Measurements from ENCODE around the gene PHF21A.
A peak's percentile ranks its signal among the peaks of the same experiment; 100 is the strongest.

Gene PHF21A

DNA sequence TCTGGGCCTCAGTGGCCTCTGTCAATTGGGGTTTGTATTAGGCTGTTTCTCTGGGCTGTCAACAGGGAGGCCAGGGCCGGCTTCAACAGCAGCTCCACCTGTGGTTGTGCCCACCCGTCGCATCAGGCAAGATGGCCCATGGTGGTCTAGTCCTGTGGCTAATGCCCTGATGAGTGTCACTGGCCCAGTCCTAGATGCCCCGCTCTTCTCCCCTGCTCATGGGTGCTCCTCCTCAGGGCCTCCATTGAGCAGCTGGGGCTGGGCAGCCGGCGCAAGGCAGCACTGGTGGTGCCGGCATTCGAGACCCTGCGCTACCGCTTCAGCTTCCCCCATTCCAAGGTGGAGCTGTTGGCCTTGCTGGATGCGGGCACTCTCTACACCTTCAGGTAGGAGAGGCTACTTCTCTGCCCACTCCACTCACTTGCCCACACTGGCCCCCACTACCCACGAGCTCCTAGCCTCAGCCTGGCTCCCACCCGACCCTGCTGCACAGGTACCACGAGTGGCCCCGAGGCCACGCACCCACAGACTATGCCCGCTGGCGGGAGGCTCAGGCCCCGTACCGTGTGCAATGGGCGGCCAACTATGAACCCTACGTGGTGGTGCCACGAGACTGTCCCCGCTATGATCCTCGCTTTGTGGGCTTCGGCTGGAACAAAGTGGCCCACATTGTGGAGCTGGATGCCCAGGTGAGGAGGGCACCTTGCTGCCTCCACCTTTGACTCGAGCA is 193.4 kb downstream of the PHF21A start:
- Mint-ChIP-seq H3K36me3 (ENCODE audit: low read depth) (peaks cover 10% of the 10 kb centered on the region), H3K4me1 (ENCODE audit: low read depth) (peaks cover 24% of the 10 kb centered on the region), H3K27me3 (peaks cover 8% of the 10 kb centered on the region), H3K9me3 (no peaks in the 10 kb centered on the region), H3K4me3 (no peak overlapping the region), H3K27ac (no peak overlapping the region)

GRCh38 chr11:45927332-45927683 is 193.9 kb downstream of the PHF21A start:
- H3K27ac Mint-ChIP-seq, result no peak overlapping the region
- H3K4me3 Mint-ChIP-seq, result no peak overlapping the region
- H3K4me1 Mint-ChIP-seq (ENCODE audit: low read depth), result peaks cover 24% of the 10 kb centered on the region
- H3K27me3 Mint-ChIP-seq, result peaks cover 8% of the 10 kb centered on the region
- no peaks in the 10 kb centered on the region for H3K9me3 Mint-ChIP-seq
- peaks cover 7% of the 10 kb centered on the region for H3K36me3 Mint-ChIP-seq (ENCODE audit: low read depth)

DNA sequence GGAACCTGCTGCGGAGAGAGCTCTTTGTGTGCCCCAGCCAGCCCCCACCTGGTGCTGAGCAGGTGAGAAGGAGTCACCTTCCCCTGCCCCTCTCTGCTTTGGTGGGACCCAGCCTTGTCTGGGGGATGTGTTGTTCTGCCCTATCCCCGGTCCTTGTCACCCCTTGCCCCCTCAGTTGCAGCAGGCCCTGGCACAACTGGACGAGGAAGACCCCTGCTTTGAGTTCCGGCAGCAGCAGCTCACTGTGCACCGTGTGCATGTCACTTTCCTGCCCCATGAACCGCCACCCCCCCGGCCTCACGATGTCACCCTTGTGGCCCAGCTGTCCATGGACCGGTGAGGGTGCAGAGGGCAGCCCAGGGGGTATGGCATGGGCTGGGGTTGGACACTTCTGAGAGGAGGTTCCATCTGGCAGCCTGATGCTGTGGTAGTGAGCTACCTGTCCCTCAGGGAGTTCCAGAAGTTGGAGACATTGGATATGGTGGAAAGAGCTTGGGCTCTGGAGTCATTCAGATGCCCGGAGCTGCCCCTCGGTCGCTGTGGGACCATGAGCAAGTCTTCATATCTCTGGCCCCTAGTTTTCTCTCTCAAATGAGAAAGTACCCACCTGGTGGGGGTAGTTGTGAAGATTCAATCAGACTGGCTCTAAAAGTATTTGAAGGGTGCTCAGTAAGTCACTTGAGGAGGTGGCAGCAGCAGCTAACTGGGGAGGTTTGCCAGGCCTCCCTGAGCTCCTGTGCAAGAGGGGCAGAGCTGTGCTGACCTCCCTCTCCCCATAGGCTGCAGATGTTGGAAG is 194.5 kb downstream of the PHF21A start:
- H3K27ac Mint-ChIP-seq, result no peak overlapping the region
- H3K4me3 Mint-ChIP-seq, result no peak overlapping the region
- H3K36me3 Mint-ChIP-seq (ENCODE audit: low read depth), result peaks cover 6% of the 10 kb centered on the region
- H3K27me3 Mint-ChIP-seq, result peaks cover 8% of the 10 kb centered on the region
- peaks cover 24% of the 10 kb centered on the region for H3K4me1 Mint-ChIP-seq (ENCODE audit: low read depth)
- H3K9me3 Mint-ChIP-seq, result no peaks in the 10 kb centered on the region

GRCh38 chr11:45926001-45926401 is 195.3 kb downstream of the PHF21A start:
- no peak overlapping the region for H3K27ac Mint-ChIP-seq
- no peaks in the 10 kb centered on the region for H3K9me3 Mint-ChIP-seq
- H3K27me3 Mint-ChIP-seq, result peaks cover 13% of the 10 kb centered on the region

GRCh38 chr11:45925550-45925949 is 195.7 kb downstream of the PHF21A start:
- Mint-ChIP-seq H3K36me3 (ENCODE audit: low read depth) (peaks cover 6% of the 10 kb centered on the region), H3K4me3 (no peak overlapping the region), H3K4me1 (ENCODE audit: low read depth) (peaks cover 19% of the 10 kb centered on the region), H3K27ac (no peak overlapping the region), H3K27me3 (peaks cover 13% of the 10 kb centered on the region), H3K9me3 (no peaks in the 10 kb centered on the region)

More at GRCh38 chr11:45926001-45926401, 195.3 kb downstream of the PHF21A start:
- Mint-ChIP-seq H3K4me1 (ENCODE audit: low read depth) (peaks cover 20% of the 10 kb centered on the region), H3K4me3 (no peak overlapping the region), H3K36me3 (ENCODE audit: low read depth) (peaks cover 6% of the 10 kb centered on the region)

- peaks cover 15% of the 10 kb centered on the region for H3K4me1 Mint-ChIP-seq (ENCODE audit: low read depth)
- no peaks in the 10 kb centered on the region for H3K9me3 Mint-ChIP-seq
- H3K27me3 Mint-ChIP-seq, result peaks cover 13% of the 10 kb centered on the region
- H3K36me3 Mint-ChIP-seq (ENCODE audit: low read depth), result peaks cover under 1% of the 10 kb centered on the region
- H3K27ac Mint-ChIP-seq, result no peak overlapping the region
- no peak overlapping the region for H3K4me3 Mint-ChIP-seq
Measured at GRCh38 chr11:45924927-45925326, 196.3 kb downstream of the PHF21A start.

DNA sequence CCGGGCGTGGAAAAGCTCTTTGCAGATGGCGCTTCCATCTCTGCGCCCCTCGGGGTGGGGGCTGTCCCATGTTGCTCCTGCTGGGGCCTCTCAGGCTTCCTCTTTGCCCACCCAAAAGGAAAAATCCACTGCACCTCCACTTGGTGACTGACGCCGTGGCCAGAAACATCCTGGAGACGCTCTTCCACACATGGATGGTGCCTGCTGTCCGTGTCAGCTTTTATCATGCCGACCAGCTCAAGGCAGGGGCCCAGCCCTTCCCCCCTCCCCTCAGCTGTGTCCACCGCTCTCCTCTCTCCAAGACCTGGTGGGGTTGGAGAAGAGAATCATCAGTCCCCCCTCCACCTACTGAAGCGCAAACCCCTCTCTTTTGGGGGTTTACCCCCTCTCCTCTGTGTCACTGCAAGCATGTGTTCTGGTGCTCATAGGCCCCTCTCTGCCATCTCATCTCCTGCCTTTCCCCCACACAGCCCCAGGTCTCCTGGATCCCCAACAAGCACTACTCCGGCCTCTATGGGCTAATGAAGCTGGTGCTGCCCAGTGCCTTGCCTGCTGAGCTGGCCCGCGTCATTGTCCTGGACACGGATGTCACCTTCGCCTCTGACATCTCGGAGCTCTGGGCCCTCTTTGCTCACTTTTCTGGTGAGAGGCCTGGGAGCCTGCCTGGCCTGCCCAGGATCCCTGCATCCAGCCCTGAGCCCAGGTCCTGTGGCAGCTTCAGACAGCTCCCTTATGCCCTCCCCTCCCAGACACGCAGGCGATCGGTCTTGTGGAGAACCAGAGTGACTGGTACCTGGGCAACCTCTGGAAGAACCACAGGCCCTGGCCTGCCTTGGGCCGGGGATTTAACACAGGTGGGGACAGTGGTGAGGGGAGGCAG is 197.0 kb downstream of the PHF21A start:
- H3K9me3 Mint-ChIP-seq, result no peaks in the 10 kb centered on the region
- H3K4me3 Mint-ChIP-seq, result peak overlapping the region; percentile 66
- no peaks in the 10 kb centered on the region for H3K36me3 Mint-ChIP-seq (ENCODE audit: low read depth)
- peaks cover 17% of the 10 kb centered on the region for H3K4me1 Mint-ChIP-seq (ENCODE audit: low read depth)
- H3K27me3 Mint-ChIP-seq, result peaks cover 13% of the 10 kb centered on the region
- no peak overlapping the region for H3K27ac Mint-ChIP-seq

DNA sequence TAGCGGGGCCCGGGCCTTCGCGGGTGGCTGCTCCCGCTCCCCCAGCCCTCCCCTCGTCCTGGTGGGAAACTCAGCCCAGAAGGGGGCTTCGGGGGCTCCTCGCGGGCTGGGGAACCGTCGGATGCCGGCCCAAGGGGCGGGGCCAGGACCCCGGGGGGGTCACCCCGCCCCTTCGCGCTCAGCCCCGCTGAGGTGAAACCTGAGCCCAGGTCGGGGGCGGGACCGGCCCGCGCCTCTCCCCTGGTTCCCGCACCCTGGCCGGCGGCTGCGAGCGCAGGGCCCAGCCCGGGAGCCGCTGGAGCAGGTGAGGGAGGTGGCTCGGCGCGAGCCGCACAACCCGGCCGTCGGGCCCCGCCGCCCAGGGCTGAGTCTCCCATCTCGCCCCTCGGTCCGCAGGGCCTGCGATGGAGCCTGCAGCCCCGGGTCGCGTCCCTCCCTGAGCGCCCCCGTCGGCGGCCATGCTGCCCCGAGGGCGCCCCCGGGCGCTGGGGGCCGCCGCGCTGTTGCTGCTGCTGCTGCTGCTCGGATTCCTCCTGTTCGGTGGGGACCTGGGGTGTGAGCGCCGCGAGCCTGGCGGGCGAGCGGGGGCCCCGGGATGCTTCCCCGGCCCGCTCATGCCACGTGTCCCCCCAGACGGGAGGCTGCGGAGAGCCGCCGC is 198.7 kb downstream of the PHF21A start, which contains the start of gene LARGE2:
LARGE2 (plus strand) TSS at position 232 of the 658 bp plus-strand sequence; CDS start at position 459, 227 bp downstream.
- no peaks in the 10 kb centered on the region for H3K9me3 Mint-ChIP-seq
- H3K4me1 Mint-ChIP-seq (ENCODE audit: low read depth), result peaks cover 31% of the 10 kb centered on the region
- no peaks in the 10 kb centered on the region for H3K36me3 Mint-ChIP-seq (ENCODE audit: low read depth)
- peak within 1 kb of the TSS; percentile 73 for H3K4me3 Mint-ChIP-seq
- H3K27ac Mint-ChIP-seq, result peak within 1 kb of the TSS; percentile 70
- H3K27me3 Mint-ChIP-seq, result peaks cover 13% of the 10 kb centered on the region

DNA sequence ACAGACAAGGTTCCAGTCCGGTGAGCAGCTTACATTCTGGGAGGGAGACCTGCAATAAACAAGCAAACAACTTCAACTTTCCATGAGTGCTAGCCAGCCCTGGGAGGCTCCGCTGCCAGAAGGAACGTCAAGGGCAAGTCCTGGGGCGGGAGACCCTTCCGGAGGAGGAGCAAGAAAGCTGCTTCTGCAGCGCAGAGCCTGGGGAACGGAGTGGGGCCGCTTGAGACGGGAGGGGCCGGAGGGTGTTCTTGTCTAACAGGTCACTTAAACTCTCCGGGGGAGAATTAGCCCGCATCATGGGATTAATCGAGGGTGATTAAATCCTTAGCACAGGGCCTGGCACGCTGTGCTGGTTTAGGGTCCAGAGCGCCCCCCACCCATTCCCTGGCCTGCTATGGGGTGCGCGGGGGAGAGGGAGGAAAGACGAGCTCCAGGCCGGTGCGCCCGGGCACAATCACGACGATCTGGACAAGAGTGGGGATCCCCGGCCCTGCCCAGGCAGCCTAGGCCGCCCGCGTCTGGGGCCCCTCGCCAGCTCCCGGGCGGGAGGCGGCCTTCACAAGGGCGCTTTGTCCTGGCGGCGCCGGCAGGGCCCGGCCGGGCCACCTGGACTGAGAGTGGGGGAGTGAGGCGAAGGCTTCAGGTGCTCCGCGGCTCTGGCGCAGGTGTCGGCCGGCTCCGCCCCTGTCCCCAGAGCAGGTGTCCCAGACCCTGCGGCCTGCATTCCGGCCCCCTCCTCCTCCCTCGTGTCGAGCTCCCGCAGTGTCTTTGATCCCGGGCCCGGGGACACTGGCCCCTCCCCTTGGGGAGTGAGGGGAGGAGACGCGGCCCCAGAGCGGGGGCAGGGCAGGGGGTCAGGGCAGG is 199.5 kb downstream of the PHF21A start:
- Mint-ChIP-seq H3K27me3 (peaks cover 13% of the 10 kb centered on the region), H3K9me3 (no peaks in the 10 kb centered on the region), H3K36me3 (ENCODE audit: low read depth) (no peaks in the 10 kb centered on the region), H3K4me1 (ENCODE audit: low read depth) (peaks cover 34% of the 10 kb centered on the region), H3K4me3 (peak overlapping the region; percentile 55), H3K27ac (no peak overlapping the region)

- peaks cover 13% of the 10 kb centered on the region for H3K27me3 Mint-ChIP-seq
- H3K4me1 Mint-ChIP-seq (ENCODE audit: low read depth), result peaks cover 44% of the 10 kb centered on the region
- peaks cover 6% of the 10 kb centered on the region for H3K36me3 Mint-ChIP-seq (ENCODE audit: low read depth)
- no peaks in the 10 kb centered on the region for H3K9me3 Mint-ChIP-seq
- H3K4me3 Mint-ChIP-seq, result no peak overlapping the region
- H3K27ac Mint-ChIP-seq, result no peak overlapping the region
Measured at GRCh38 chr11:45920531-45921477, 200.4 kb downstream of the PHF21A start.

DNA sequence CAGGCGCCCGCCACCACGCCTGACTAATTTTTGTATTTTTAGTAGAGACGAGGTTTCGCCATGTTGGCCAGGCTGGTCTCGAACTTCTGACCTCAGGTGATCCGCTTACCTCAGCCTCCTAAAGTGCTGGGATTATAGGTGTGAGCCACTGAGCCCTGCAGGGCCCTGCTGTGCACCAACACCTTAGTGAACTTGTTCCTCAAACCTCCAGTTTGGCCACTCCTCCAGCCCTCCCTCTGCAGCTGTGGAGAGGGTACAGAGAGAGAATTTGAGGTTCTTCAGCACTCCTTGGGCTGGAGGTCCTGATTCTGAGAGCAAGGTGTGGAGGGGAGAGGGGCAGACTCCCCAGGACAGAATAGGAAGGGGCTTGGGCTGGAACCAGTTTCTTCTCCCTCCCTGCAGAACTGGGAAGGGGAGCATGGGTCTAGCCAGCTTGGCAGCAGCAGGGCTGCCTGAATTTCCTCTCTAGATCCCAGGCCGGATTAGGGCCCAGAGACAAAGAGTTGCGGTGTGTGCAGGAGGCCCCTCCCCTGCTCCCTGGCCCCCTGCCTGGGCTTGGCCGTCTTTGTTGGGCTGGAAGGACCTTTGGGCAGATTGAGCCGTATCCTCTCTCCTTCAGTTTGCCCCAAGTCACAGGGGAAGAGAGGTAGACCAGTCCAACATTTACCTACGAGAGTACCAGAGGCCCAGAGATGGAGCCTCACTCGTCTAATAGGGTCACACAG is 201.3 kb downstream of the PHF21A start:
- Mint-ChIP-seq H3K27ac (no peak overlapping the region), H3K9me3 (no peaks in the 10 kb centered on the region), H3K27me3 (peaks cover 13% of the 10 kb centered on the region), H3K4me3 (peak overlapping the region; percentile 20), H3K36me3 (ENCODE audit: low read depth) (peaks cover 6% of the 10 kb centered on the region), H3K4me1 (ENCODE audit: low read depth) (peaks cover 48% of the 10 kb centered on the region)

DNA sequence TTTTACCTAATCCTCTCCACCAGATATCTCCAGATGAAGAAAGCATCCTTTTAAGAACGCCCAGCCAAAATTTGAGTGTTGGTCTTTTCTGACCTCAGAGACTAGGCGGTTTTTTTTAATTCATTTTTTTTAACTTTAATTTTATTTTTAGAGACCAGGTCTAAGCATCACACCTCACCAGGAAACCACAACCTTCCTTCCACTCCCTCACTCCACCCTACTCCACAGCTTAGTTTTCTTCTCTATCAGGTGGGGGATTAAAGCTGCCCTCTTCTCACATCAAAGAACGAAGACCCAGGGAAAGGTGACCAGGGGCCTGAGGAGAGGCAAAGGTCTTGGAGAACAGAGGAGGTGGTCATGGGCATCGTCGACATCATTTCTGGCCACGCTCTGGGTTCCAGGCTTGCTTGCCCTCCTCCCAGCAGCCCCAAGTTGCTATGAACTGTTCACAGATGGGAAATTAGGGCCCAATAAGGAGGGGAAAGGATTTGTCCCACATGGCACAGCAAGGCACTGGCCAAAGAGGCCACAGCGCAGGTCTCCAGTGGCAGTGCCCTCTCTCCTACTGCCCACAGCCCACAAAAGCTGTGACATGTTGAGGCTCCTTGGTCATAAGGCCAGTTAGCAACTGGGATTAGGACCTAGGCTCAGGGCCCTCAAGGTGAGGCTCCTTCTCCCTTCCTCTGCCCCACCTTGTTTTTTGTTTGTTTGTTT is 202.1 kb downstream of the PHF21A start:
- Mint-ChIP-seq H3K36me3 (ENCODE audit: low read depth) (peaks cover 6% of the 10 kb centered on the region), H3K27ac (no peak overlapping the region), H3K27me3 (peaks cover 10% of the 10 kb centered on the region), H3K9me3 (no peaks in the 10 kb centered on the region), H3K4me1 (ENCODE audit: low read depth) (peaks cover 44% of the 10 kb centered on the region), H3K4me3 (peak overlapping the region; percentile 97)

Data from stimulated activated naive CD8-positive, alpha-beta T cell treated with anti-CD3 and anti-CD28 coated beads, Interleukin-15, Interleukin-2, amounts not matched to agents 100 ng/mL and 50 ng/mL, for 24 hours (primary cell).